ENCODE measurements around the gene SETDB2.

SETDB2 gene

GRCh38 chr13:49512578-49512977 is 68.5 kb downstream of the SETDB2 start:
- FAIRE-seq (no peak), DNase-seq (ENCODE audit: insufficient read length, low spot score) (no peak)
- no peak for TF ChIP-seq CTCF (IDR thresholded peaks at IDR 0.05; ENCODE audit: insufficient read depth, missing control alignments)

GRCh38 chr13:49516467-49516866 is 72.4 kb downstream of the SETDB2 start:
- TF ChIP-seq CTCF (IDR thresholded peaks at IDR 0.05; ENCODE audit: insufficient read depth, missing control alignments): no peak
- FAIRE-seq: no peak
- DNase-seq (ENCODE audit: insufficient read length, low spot score): no peak

- TF ChIP-seq CTCF (IDR thresholded peaks at IDR 0.05; ENCODE audit: insufficient read depth, missing control alignments): no peak
- DNase-seq (ENCODE audit: insufficient read length, low spot score): no peak
- no peak for FAIRE-seq
These were observed 73.4 kb downstream of the SETDB2 start for GRCh38 chr13:49517461-49517860.

- no peak for TF ChIP-seq CTCF (IDR thresholded peaks at IDR 0.05; ENCODE audit: insufficient read depth, missing control alignments)
- FAIRE-seq (no peak), DNase-seq (ENCODE audit: insufficient read length, low spot score) (no peak)
These were observed 77.2 kb downstream of the SETDB2 start for GRCh38 chr13:49521224-49521623.

- FAIRE-seq (no peak), DNase-seq (ENCODE audit: insufficient read length, low spot score) (no peak)
- TF ChIP-seq CTCF (IDR thresholded peaks at IDR 0.05; ENCODE audit: insufficient read depth, missing control alignments): no peak
These were observed 80.8 kb downstream of the SETDB2 start for GRCh38 chr13:49524740-49525501.

GRCh38 chr13:49527123-49527522 is 83.0 kb downstream of the SETDB2 start:
- FAIRE-seq (no peak), DNase-seq (ENCODE audit: insufficient read length, low spot score) (no peak)
- no peak for TF ChIP-seq CTCF (IDR thresholded peaks at IDR 0.05; ENCODE audit: insufficient read depth, missing control alignments)

GRCh38 chr13:49528161-49528560 is 84.1 kb downstream of the SETDB2 start:
- FAIRE-seq: no peak
- no peak for TF ChIP-seq CTCF (IDR thresholded peaks at IDR 0.05; ENCODE audit: insufficient read depth, missing control alignments)

More at GRCh38 chr13:49528161-49528560, 84.1 kb downstream of the SETDB2 start:
- DNase-seq (ENCODE audit: insufficient read length, low spot score): no peak
